Hematopoietic multipotent progenitor cell treated with erythropoietin and hydrocortisone succinate and interleukin-3 and kit ligand, for 17 days (in vitro differentiated cells): ENCODE results near the gene ICAM4.
"Not testable (repeated sequence)": the region's sequence is repeated elsewhere in the genome, so short reads cannot be mapped to it uniquely, and the experiment has no call there.

Experiments used
- DNase-seq: peaks from one replicate; pipeline ENCODE4 v3.0.0-alpha.2; 2015; ENCODE audit warnings: low spot score

Gene ICAM4

GRCh38 chr19:10318807-10319682 lies 32.3 kb downstream of the ICAM4 start:
- no peak for DNase-seq

DNA sequence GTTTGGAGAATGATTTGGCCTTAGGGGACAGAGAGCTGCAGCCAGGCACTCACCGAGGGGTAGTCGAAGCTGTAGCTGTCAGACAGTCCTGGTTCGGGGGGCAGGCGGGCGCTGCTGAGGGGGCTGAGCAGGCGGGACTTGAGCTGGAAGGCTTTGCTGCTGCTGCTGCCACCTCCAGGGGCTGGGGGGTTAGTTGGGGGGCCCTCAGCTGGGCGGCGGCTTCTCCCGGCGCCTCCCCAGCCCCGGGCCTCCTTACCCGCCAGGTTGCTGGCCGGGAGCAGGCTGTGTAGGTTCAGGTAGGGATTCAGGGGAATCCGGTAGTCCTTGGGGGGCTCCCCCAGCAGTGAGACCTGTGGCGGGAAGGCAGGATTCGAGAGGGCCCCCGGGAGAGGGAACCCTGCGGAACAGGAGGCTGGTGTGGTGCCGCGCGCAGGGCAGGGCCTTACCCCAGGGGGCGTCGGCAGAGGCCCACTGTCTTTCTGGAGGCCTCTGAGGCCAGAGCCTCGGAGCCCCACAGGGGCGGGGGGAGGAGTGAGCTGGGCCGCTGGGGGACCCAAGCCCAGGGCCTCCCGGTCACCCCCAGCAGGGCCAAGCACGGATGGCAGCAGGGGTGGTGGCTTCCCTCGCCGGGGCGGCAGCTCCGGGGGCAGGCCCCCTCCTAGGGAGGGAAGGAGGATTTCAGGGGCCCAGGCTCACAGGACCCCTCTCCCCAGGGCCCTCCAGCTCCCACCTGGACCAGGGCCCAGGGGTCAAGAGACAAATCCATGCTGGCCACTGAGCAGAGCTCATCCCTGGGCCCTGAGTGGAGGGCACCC lies 34.1 kb downstream of the ICAM4 start:
- DNase-seq = no peak

DNA sequence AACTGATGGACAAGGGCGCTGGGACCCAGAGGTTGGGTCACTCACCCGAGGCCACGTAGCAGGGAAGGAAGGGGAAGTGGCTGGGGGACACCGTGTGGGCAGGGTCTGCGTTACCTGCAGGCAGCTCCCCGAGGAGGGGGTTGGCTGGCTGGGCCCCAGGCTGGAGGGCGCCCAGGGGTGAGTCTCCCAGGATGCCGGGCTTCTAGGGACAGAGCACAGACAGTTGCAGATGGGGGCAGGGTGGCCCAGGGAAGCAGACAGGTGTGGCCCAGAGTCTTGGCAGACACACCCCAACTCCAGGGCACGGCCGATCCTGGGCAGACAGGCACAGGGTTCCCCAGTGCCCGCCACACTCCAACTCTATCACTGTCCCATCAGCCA lies 34.7 kb downstream of the ICAM4 start:
- DNase-seq = no peak

GRCh38 chr19:10321874-10322835 lies 35.4 kb downstream of the ICAM4 start:
- no peak for DNase-seq

GRCh38 chr19:10325732-10326131 lies 39.0 kb downstream of the ICAM4 start:
- no peak for DNase-seq

DNA sequence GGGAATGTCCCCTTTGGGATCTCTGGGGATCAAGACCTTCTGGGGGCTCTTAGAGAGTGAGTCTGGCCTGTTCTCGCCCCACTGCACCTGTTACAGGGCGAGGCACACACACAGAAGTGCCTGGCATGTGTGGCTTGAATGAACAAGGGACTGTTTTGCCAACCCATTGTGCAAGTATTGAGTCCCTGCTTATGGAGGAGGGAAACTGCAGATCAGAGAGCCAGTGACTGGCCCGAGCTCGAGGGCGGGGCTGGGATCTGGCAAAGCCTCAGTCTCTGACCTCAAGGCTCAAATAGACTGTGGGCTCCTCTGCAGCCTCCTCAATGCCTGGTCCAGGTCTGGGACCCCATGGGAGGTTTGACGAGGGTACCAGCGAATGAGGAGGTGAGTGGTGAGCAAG lies 41.0 kb downstream of the ICAM4 start:
- no peak for DNase-seq

DNA sequence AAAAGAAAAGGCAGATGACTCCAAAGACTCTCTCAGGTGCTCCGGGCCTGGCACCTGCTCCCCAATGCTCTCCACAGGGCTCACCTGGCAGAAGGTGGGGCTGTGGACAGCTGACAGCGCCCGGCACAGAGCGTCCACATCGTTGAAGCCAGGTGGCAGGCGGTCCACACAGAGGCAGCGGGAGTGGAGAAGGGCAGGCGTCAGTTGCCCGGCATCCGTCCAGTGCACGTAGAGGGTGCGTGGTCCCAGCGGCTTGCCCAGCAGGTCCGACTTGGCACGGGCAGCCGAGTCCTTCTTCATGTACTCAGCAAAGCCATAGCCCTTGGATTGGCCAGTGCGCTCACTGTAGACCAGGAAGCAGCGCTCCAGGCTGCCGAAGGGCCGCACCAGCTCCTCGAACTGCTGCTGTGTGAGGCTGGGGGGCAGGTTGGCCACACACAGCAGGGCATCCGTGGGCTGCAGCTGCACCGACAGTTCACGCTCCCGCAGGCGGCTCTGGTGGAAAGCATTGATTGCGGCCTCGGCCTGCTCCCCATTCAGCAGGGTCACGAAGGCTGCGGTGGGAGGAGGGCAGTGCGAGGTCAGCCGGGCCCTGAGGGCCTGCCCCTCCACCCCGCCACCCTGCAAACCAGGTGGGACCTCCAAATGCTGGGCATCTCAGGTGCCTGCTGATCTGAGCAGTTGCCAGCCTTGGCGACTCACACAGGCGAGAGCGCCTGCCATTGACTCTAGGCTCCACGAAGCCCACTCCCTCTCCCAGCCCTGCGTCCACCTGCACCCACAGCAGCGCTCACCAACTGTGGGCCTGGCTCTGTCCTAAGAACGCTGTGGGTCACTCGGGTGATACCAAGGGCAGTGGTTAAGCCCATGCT lies 42.0 kb downstream of the ICAM4 start:
- DNase-seq = no peak

GRCh38 chr19:10329555-10329954 lies 42.8 kb downstream of the ICAM4 start:
- no peak for DNase-seq

- no peak for DNase-seq
Measured at GRCh38 chr19:10332158-10332964, 45.6 kb downstream of the ICAM4 start.

- peak; percentile 96 for DNase-seq
Measured at GRCh38 chr19:10332965-10333757, 46.4 kb downstream of the ICAM4 start, which contains the start of gene RAVER1. RAVER1 (minus strand) TSS chr19:10333529; CDS start chr19:10333507, 22 bp downstream.

DNA sequence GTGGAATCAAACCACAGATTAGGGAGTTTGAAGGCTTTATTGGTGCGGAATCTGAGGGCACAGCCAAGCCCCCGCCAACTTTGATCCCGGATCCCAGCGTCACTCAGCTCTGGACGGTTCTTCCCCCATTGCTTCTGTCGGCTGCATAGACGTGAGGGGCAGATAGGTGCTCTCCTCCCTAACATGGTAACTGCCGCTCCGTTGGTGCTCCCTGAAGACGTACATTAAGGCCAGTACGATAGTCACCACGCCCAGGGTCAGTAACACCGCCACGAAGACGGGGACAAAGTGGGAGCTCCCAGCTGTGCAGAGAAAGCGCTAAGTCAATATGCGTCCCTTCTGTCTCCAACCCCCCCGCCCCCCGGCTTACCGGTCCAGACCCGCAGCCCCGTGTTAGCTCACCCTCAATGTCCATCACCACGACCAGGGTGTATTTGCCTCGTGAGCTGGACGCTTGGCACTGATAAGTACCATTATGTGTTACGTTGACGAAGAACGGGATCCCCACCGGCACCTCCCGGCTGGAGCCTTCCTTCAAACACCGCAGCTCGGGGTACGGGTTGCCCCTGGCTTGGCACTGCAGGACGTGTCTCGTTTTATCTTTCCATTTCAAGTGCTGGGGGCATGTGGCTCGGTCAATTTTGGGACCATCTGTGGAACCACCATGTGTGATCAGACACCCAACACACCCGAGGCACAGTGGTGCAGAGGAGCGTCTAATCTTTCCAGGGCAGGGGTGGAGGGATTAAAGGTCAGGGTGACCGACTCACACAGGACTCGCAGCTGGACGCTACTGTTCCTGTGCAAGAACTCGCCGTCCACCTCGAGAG lies 47.2 kb downstream of the ICAM4 start:
- DNase-seq = no peak

DNA sequence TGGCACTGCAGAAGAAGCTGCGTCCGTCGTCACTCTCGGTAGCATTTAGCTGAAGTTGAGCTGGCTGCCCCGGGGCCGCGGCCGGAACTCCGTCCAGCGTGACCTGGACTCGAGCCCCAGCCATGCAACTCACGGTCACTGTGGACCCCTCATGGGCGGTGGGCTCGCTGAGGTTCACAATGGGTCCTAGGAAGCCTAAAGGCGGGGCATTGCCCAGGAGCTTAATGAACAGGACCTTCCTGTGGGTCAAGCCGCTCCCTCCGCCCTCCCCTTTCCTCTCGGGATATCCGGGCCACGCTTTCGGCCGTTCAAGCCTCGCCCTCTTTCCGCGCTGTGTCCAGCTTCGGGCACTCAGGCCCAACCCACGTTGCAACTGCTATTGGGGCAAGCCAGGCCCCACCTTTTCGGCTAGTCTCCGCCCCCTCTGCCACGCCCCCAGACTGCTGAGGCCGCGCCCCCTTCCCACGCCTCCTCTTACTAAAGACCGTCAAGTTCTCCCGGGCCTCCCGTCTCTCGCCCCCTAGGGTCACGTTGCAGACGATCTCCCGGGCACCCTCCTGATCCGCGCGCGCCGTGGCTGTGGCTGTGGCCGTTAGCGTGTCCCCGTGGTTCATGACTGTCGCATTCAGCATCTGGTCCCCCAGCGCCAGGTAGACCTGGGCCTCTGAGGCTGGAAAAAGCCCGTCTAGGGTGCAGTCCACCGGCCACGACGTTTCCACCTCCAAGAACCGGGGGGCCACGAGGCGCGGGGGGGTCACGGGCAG lies 48.0 kb downstream of the ICAM4 start:
- DNase-seq = peak; percentile 24

- DNase-seq = no peak
Measured at GRCh38 chr19:10335352-10335985, 48.7 kb downstream of the ICAM4 start.

DNA sequence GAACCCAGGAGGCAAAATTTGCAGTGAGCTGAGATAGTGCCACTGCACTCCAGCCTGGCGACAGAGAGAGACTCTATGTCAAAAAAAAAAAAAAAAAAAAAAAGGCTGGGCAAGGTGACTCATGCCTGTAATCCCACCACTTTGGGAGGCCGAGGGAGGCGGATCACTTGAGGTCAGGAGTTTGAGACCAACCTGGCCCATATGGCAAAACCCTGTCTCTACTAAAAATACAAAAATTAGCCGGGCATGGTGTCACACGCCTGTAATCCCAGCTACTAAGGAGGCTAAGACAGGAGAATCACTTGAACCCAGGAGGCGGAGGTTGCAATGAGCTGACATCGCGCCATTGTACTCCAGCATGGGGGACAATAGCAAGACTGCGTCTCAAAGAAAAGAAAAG lies 50.0 kb downstream of the ICAM4 start:
- not testable (repeated sequence) for DNase-seq
